Esophagus muscularis mucosa (tissue), 4 donors: ENCODE measurements around the gene CAP2. TPM values are rescaled to one million over a fixed set of nuclear protein-coding genes. Genes with fewer than 3 reads are reported as not detected.
"Not testable (repeated sequence)": the region's sequence is repeated elsewhere in the genome, so short reads cannot be mapped to it uniquely, and the experiment has no call there.

Experiments
- DNase-seq: peaks from one replicate; pipeline ENCODE4 v3.0.0-alpha.2; 2017; ENCODE audit errors: extremely low spot score
- H3K27ac ChIP-seq, 4 donors: fragments of 200-600 bp; sonication (generic); replicated peaks in 1 of 4; 1 replicate in 3 of 4; 2 replicates in 1 of 4; pipeline ENCODE4 v1.5.1; 2016 to 2019; ENCODE audit warnings: mild to moderate bottlenecking in 1 of 4
- H3K27me3 ChIP-seq, 4 donors: fragments of 200-600 bp; sonication (generic); one replicate each; pipeline versions ENCODE4 v1.5.1 to v1.6.0; 2016 to 2019
- H3K36me3 ChIP-seq, 4 donors: fragments of 200-600 bp; sonication (generic); one replicate each; pipeline ENCODE4 v1.5.1; 2016 to 2019
- H3K4me1 ChIP-seq, 4 donors: fragments of 200-600 bp; sonication (generic); one replicate each; pipeline ENCODE4 v1.5.1; 2016 to 2019
- H3K4me3 ChIP-seq, 4 donors: fragments of 200-600 bp; sonication (generic); 1 replicate in 2 of 4; 2 replicates in 2 of 4; pipeline ENCODE4 v1.5.1; 2016 to 2019; ENCODE audit warnings: mild to moderate bottlenecking in 4 of 4, moderate library complexity in 1 of 4
- H3K9me3 ChIP-seq, 4 donors: fragments of 200-600 bp; sonication (generic); 1 replicate in 3 of 4; 2 replicates in 1 of 4; pipeline ENCODE4 v1.5.1; 2016 to 2019
- EP300 ChIP-seq: sonication (generic); formaldehyde crosslinking; IDR thresholded peaks from one replicate; pipeline ENCODE4 v1.6.1; 2017; ENCODE audit warnings: antibody characterized with exemption
- POLR2A ChIP-seq: fragments of 450-650 bp; IDR thresholded peaks from one replicate; pipeline ENCODE4 v1.6.1; 2017; ENCODE audit warnings: antibody characterized with exemption, moderate library complexity, mild to moderate bottlenecking, low read depth
- POLR2AphosphoS5 ChIP-seq, 2 donors: sonication (generic); formaldehyde crosslinking; IDR thresholded peaks; one replicate each; pipeline ENCODE4 v1.6.1; 2017; ENCODE audit warnings: antibody characterized with exemption in 2 of 2
- WGBS: methylation state at CpG from one replicate; pipeline ENCODE4 v1.1.5; 2018; 5-methylcytosine and 5-hydroxymethylcytosine counted together
- intact Hi-C: fragments of 100-400 bp; cut with DNase I; formaldehyde crosslinking; loops from one replicate; pipeline ENCODE4 v1.15.1; 2023
- total RNA-seq, 4 donors: library from RNA; depleted of rRNA; stranded (reverse); fragments of >200 nt; gene quantifications; one replicate each; pipeline versions ENCODE4 v1.1.0 to v1.2.1, GENCODE V29; 2016
- TF ChIP-seq, protein P1 (sequence below), 3 experiments: fragments of 200-600 bp in 2 of 3; fragments of 450-650 bp in 1 of 3; sonication (generic) in 2 of 3; IDR thresholded peaks; one replicate each; pipeline ENCODE4 v1.5.1; 2017 to 2019; ENCODE audit warnings: antibody characterized with exemption in 3 of 3, mild to moderate bottlenecking in 2 of 3, moderate library complexity in 1 of 3

The CAP2 gene
- total RNA-seq, 4 donors from 2014 or later = 38.3 to 55.6 (median 55.1) TPM

- Histone ChIP-seq H3K27ac (no peak overlapping the region), H3K36me3 (no peaks in the 10 kb centered on the region), H3K27me3 (no peaks in the 10 kb centered on the region), H3K4me1 (peaks cover 35 to 43% (median 40%) of the 10 kb centered on the region in 4 donors), H3K9me3 (no peaks in the 10 kb centered on the region), H3K4me3 (no peak overlapping the region)
- intact Hi-C loops = no loop called here
- no peak for TF ChIP-seq EP300
- TF ChIP-seq POLR2AphosphoS5 (IDR thresholded peaks at IDR 0.05) = no peak
- DNase-seq = no peak
- 87% methylated on average over 2 of the region's 2 CpGs for WGBS
These were observed 27.0 kb downstream of the CAP2 start for GRCh38 chr6:17420368-17420767.

- no peaks in the 10 kb centered on the region for H3K27me3 ChIP-seq
- H3K9me3 ChIP-seq = no peaks in the 10 kb centered on the region
- peaks cover 30 to 39% (median 38%) of the 10 kb centered on the region in 4 donors for H3K4me1 ChIP-seq
- no peak for DNase-seq
- no peak for TF ChIP-seq POLR2AphosphoS5 (IDR thresholded peaks at IDR 0.05)
- TF ChIP-seq, protein P1, sequence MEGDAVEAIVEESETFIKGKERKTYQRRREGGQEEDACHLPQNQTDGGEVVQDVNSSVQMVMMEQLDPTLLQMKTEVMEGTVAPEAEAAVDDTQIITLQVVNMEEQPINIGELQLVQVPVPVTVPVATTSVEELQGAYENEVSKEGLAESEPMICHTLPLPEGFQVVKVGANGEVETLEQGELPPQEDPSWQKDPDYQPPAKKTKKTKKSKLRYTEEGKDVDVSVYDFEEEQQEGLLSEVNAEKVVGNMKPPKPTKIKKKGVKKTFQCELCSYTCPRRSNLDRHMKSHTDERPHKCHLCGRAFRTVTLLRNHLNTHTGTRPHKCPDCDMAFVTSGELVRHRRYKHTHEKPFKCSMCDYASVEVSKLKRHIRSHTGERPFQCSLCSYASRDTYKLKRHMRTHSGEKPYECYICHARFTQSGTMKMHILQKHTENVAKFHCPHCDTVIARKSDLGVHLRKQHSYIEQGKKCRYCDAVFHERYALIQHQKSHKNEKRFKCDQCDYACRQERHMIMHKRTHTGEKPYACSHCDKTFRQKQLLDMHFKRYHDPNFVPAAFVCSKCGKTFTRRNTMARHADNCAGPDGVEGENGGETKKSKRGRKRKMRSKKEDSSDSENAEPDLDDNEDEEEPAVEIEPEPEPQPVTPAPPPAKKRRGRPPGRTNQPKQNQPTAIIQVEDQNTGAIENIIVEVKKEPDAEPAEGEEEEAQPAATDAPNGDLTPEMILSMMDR (IDR thresholded peaks at IDR 0.05) = no peak
- TF ChIP-seq POLR2A = no peak
- TF ChIP-seq EP300 = no peak
- no peak overlapping the region for H3K4me3 ChIP-seq
- no peak overlapping the region for H3K27ac ChIP-seq
- 90% methylated on average over 7 of the region's 7 CpGs for WGBS
- no peaks in the 10 kb centered on the region for H3K36me3 ChIP-seq
- intact Hi-C loops = no loop called here
These were observed 28.0 kb downstream of the CAP2 start for GRCh38 chr6:17421406-17421805.

DNA sequence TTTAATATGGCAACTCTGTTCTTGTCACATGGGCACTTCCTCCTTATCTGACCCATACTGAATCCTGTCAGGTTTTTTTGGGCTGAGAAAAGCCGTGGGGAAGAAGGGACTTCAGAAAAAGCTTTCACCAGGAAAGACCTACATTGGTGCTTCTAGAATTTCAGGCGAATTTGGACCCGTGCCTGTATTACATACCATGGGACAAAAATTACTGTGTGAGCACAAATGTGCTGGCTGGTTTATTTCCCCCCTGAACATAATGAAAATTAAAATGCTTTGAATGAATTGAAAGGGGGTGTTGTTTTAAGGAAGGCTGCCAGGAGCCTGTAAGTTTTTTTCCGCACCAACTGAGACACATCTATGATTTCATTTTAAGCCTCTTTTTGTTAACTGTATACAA lies 29.6 kb downstream of the CAP2 start:
- H3K9me3 ChIP-seq = no peaks in the 10 kb centered on the region
- peaks cover 0 to 9% (median 7%) of the 10 kb centered on the region in 4 donors for H3K36me3 ChIP-seq
- H3K27ac ChIP-seq = peak overlapping the region in 1 of 4 donors; percentile 1
- no peak overlapping the region for H3K4me3 ChIP-seq
- TF ChIP-seq POLR2A (no peak), EP300 (no peak), POLR2AphosphoS5 (IDR thresholded peaks at IDR 0.05) (no peak)
- TF ChIP-seq, protein P1 (IDR thresholded peaks at IDR 0.05) = no peak
- H3K27me3 ChIP-seq = no peaks in the 10 kb centered on the region
- 47% methylated on average over 4 of the region's 4 CpGs for WGBS
- intact Hi-C loops = no loop called here
- H3K4me1 ChIP-seq = peaks cover 18 to 23% (median 22%) of the 10 kb centered on the region in 4 donors
- DNase-seq = peak; percentile 62

- no peaks in the 10 kb centered on the region for H3K9me3 ChIP-seq
- DNase-seq = no peak
- WGBS = 84% methylated on average over 6 of the region's 6 CpGs
- TF ChIP-seq, protein P1 (IDR thresholded peaks at IDR 0.05) = no peak
- TF ChIP-seq POLR2AphosphoS5 (IDR thresholded peaks at IDR 0.05) (no peak), POLR2A (no peak), EP300 (no peak)
- no peaks in the 10 kb centered on the region for H3K27me3 ChIP-seq
- intact Hi-C loops = no loop called here
- peaks cover 12 to 34% (median 31%) of the 10 kb centered on the region in 4 donors for H3K4me1 ChIP-seq
- peaks cover 0 to 9% (median 7%) of the 10 kb centered on the region in 4 donors for H3K36me3 ChIP-seq
- peak overlapping the region in 1 of 4 donors; percentile 17 for H3K27ac ChIP-seq
- no peak overlapping the region for H3K4me3 ChIP-seq
These were observed 33.7 kb downstream of the CAP2 start for GRCh38 chr6:17427062-17427461.

GRCh38 chr6:17427617-17428016 lies 34.2 kb downstream of the CAP2 start:
- Histone ChIP-seq H3K27me3 (no peaks in the 10 kb centered on the region), H3K4me1 (peaks cover 13 to 39% (median 36%) of the 10 kb centered on the region in 4 donors), H3K27ac (no peak overlapping the region), H3K4me3 (no peak overlapping the region), H3K9me3 (no peaks in the 10 kb centered on the region), H3K36me3 (peaks cover 0 to 9% (median 7%) of the 10 kb centered on the region in 4 donors)
- DNase-seq = no peak
- intact Hi-C loops = no loop called here
- TF ChIP-seq POLR2AphosphoS5 (IDR thresholded peaks at IDR 0.05) (no peak), POLR2A (no peak), EP300 (no peak)
- TF ChIP-seq, protein P1 (IDR thresholded peaks at IDR 0.05) = no peak
- WGBS = 88% methylated on average over 2 of the region's 2 CpGs

GRCh38 chr6:17428595-17429120 lies 35.3 kb downstream of the CAP2 start:
- WGBS = 86% methylated on average over 5 of the region's 5 CpGs
- H3K9me3 ChIP-seq, H3K27me3 ChIP-seq, DNase-seq, H3K4me3 ChIP-seq, intact Hi-C loops: not testable (repeated sequence)
- Histone ChIP-seq H3K36me3 (peaks cover 0 to 11% (median 8%) of the 10 kb centered on the region in 4 donors), H3K27ac (peak overlapping the region in 3 of 4 donors; percentile 13 to 59 (median 56)), H3K4me1 (peaks cover 13 to 34% (median 29%) of the 10 kb centered on the region in 4 donors)
